Measurements from ENCODE around the gene MPPE1. TPM values are rescaled to one million over a fixed set of nuclear protein-coding genes. Genes with fewer than 3 reads are reported as not detected.
A peak's percentile ranks its signal among the peaks of the same experiment; 100 is the strongest.
"Not testable (repeated sequence)": the region's sequence is repeated elsewhere in the genome, so short reads cannot be mapped to it uniquely, and the experiment has no call there.

Gene MPPE1
- total RNA-seq, 2 experiments from 2014 or later: 51.0 to 54.4 TPM

DNA sequence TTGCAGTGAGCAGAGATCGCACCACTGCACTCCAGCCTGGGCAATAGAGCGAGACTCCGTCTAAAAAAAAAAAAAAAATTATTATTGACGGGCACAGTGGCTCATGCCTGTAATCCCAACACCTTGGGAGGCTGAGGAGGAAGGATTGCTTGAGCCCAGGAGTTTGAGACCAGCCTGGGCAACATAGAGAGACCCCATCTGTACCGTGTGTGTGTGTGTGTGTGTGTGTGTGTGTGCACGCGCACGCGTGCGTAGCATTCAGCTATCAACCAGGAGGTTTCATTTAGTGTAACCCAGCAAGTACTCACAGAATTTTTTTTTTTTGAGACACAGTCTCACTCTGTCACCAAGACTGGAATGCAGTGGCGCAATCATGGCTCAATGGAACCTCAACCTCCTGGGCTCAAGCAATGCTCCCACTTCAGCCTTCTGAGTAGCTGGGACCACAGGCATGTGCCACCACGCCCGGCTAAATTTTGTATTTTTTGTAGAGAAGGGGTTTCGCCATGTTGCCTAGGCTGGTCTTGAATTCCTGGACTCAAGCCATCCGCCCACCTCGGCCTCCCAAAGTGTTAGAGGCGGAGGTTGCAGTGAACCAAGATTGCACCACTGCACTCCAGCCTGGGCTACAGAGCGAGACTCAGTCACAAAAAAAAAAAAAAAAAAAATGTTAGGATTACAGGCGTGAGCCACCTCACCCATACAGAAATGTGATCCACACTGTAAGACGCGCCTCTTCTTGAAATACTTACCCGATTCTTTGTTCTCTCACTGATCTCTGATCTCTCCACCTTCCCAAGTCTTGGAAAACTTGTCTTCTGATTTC, 37.9 kb upstream of the MPPE1 start:
- H3K27me3 Mint-ChIP-seq; H3K9me3 Mint-ChIP-seq; DNase-seq; H3K4me3 Mint-ChIP-seq; H3K27ac Mint-ChIP-seq; H3K36me3 Mint-ChIP-seq (ENCODE audit: low read depth): not testable (repeated sequence)
- H3K4me1 Mint-ChIP-seq: peaks cover 21% of the 10 kb centered on the region
- ChIA-PET POLR2A (interaction anchor here (0.6 to 2.7 kb wide), 5 partner anchors 35 to 98 kb away, joined by 3 to 21 read pairs (median 3); partner anchors contain the start of gene IMPA2), CTCF (interaction anchor here (0.7 to 3.9 kb wide), 6 partner anchors 8 to 382 kb away, joined by 3 to 21 read pairs (median 8); no protein-coding TSS in a partner anchor)

- no peak overlapping the region for H3K27ac Mint-ChIP-seq
- no peaks in the 10 kb centered on the region for H3K27me3 Mint-ChIP-seq
- no peak overlapping the region for H3K4me3 Mint-ChIP-seq
- CTCF ChIA-PET: interaction anchor here (1.2 to 2.9 kb wide), 3 partner anchors 50 to 383 kb away, joined by 3 to 8 read pairs (median 3); no protein-coding TSS in a partner anchor
- peaks cover 21% of the 10 kb centered on the region for H3K4me1 Mint-ChIP-seq
- no peaks in the 10 kb centered on the region for H3K36me3 Mint-ChIP-seq (ENCODE audit: low read depth)
- H3K9me3 Mint-ChIP-seq: no peaks in the 10 kb centered on the region
- POLR2A ChIA-PET: interaction anchor here (0.8 kb wide), 1 partner anchor 36 kb away, joined by 3 read pairs; no protein-coding TSS in a partner anchor
- no peak for DNase-seq
These were observed 36.7 kb upstream of the MPPE1 start for GRCh38 chr18:11944786-11945185.

DNA sequence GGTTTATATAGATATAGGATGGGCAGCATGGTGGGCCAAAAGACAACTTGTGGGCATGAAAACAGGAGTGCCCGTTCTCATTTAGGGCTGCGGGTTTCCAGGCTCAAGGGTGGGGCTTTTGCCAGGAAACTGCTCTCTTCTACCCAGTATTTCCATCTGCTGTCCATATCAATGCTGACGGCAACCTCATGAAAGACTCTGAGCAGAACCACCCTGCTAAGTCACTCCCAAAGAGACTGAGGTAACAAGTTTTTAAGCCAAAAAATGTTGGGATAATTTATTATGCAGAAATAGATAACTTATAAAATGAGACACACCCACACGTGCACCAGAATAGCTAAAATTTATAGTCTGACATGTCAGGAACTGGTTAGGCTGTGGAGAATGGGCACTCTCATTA, 36.1 kb upstream of the MPPE1 start:
- CTCF ChIA-PET: interaction anchor here (1.2 to 2.9 kb wide), 2 partner anchors 51 to 94 kb away, joined by 3 to 8 read pairs; no protein-coding TSS in a partner anchor

DNA sequence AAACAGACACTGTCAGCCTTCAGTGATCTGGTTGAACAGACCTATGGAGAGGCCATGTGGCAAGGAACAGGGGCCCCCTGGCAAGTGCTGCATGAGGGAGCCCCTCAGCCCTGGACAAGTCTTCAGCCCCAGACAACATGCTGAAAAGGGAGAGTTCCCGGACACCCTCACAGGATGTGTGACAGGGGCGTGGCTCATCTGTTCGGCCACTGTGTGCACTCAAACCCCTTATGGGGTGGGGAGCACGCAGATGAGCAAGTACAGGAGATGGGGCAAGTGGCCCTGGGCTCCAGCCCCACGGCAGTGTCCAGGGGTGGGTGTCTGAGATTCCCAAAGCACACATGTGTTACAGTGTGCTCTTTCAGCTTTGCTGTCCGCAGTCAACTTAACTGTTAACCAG, 35.4 kb upstream of the MPPE1 start:
- ChIA-PET POLR2A (no interaction called here), CTCF (interaction anchor here (2.9 kb wide), 1 partner anchor 52 kb away, joined by 8 read pairs; no protein-coding TSS in a partner anchor)
- Mint-ChIP-seq H3K27me3 (no peaks in the 10 kb centered on the region), H3K4me3 (no peak overlapping the region), H3K4me1 (peaks cover 21% of the 10 kb centered on the region), H3K9me3 (no peaks in the 10 kb centered on the region), H3K27ac (no peak overlapping the region), H3K36me3 (ENCODE audit: low read depth) (no peaks in the 10 kb centered on the region)
- DNase-seq: no peak

More for the DNA sequence above, 36.1 kb upstream of the MPPE1 start:
- Mint-ChIP-seq H3K4me3 (no peak overlapping the region), H3K36me3 (ENCODE audit: low read depth) (no peaks in the 10 kb centered on the region), H3K27ac (no peak overlapping the region), H3K4me1 (peaks cover 21% of the 10 kb centered on the region), H3K27me3 (no peaks in the 10 kb centered on the region), H3K9me3 (no peaks in the 10 kb centered on the region)
- no peak for DNase-seq
- POLR2A ChIA-PET: interaction anchor here (0.8 kb wide), 1 partner anchor 36 kb away, joined by 3 read pairs; no protein-coding TSS in a partner anchor

DNA sequence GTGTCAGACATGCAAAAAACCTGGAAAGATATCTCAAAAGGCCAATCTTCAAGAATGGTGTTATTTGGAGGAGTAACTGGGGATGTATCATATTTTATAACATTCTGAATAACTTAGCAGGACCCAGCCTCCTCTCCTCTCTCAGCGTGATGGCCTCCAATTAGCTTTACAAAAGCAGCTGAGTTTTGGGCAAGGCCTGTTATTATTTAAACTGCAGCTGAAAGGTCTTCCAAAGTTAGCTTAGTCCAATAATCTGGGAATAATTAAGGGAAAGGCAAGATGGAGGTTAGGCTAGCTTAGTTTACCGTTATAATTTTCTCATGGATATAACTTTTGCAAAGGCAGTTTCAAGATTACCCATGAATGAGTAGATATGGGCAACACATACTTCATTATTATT, 32.8 kb upstream of the MPPE1 start:
- H3K27me3 Mint-ChIP-seq: no peaks in the 10 kb centered on the region
- no peak overlapping the region for H3K27ac Mint-ChIP-seq
- no peak overlapping the region for H3K4me3 Mint-ChIP-seq
- H3K4me1 Mint-ChIP-seq: peaks cover 12% of the 10 kb centered on the region
- no peak for DNase-seq
- H3K9me3 Mint-ChIP-seq: no peaks in the 10 kb centered on the region
- ChIA-PET POLR2A (no interaction called here), CTCF (interaction anchor here (0.8 to 6.2 kb wide), 4 partner anchors 41 to 97 kb away, joined by 3 to 197 read pairs (median 42); partner anchors contain the start of gene IMPA2)
- H3K36me3 Mint-ChIP-seq (ENCODE audit: low read depth): no peaks in the 10 kb centered on the region

GRCh38 chr18:11937874-11938478, 29.9 kb upstream of the MPPE1 start:
- Mint-ChIP-seq H3K9me3 (no peaks in the 10 kb centered on the region), H3K36me3 (ENCODE audit: low read depth) (no peaks in the 10 kb centered on the region), H3K4me3 (no peak overlapping the region), H3K27ac (no peak overlapping the region), H3K27me3 (no peaks in the 10 kb centered on the region), H3K4me1 (no peaks in the 10 kb centered on the region)
- POLR2A ChIA-PET: interaction anchor here (1.1 to 2.1 kb wide), 3 partner anchors 29 to 57 kb away, joined by 3 to 11 read pairs (median 3); no protein-coding TSS in a partner anchor
- peak; percentile 76 for DNase-seq
- CTCF ChIA-PET: interaction anchor here (0.6 to 6.2 kb wide), 34 partner anchors 9 to 299 kb away, joined by 3 to 197 read pairs (median 5); partner anchors contain the start of gene IMPA2

DNA sequence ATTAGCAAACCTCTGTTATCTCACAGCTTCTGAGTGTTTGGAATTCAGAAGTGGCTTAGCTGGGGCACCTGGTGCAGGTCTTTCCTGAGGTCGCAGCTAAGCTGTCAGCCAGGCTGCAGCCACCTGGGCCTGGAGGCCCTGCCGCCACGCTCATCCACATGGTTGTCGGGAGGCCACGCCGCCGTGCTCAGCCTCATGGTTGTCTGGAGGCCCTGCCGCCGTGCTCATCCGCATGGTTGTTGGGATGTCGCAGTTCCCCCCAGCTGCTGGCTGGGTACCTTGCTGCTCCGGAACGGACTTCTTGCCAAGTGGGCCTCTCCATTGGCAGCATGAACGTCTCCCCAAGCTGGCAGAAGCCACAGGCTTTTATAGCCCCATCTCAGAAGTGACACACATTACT, 24.3 kb upstream of the MPPE1 start:
- ChIA-PET POLR2A (no interaction called here), CTCF (interaction anchor here (1.1 kb wide), 1 partner anchor 64 kb away, joined by 3 read pairs; no protein-coding TSS in a partner anchor)
- no peak overlapping the region for H3K27ac Mint-ChIP-seq

DNA sequence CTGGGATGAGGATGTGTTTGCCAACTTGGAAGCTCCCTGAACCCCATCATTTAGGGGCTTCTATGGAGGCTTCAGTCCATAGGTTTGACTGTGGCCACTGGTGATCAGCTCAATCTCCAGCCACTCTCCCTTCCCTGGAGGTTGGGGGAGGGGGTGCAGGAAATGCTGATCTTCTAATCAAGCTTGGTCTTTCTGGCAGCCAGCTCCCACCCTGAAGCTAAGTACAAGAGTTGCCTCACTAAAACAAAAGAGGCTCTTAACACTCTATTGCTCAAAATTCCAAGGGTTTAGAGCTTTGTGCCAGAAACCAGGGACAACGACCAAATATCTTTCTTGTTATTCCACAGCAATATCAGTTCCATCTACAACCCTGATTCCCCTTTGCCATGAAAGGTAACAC, 19.4 kb upstream of the MPPE1 start:
- ChIA-PET POLR2A (interaction anchor here (0.6 kb wide), 1 partner anchor 19 kb away, joined by 3 read pairs; no protein-coding TSS in a partner anchor), CTCF (interaction anchor here (1.1 to 5.8 kb wide), 2 partner anchors 10 to 111 kb away, joined by 5 to 32 read pairs; no protein-coding TSS in a partner anchor)
- H3K9me3 Mint-ChIP-seq: no peaks in the 10 kb centered on the region
- H3K4me3 Mint-ChIP-seq: no peak overlapping the region
- no peaks in the 10 kb centered on the region for H3K36me3 Mint-ChIP-seq (ENCODE audit: low read depth)
- DNase-seq: no peak
- H3K27ac Mint-ChIP-seq: no peak overlapping the region
- peaks cover 6% of the 10 kb centered on the region for H3K4me1 Mint-ChIP-seq
- H3K27me3 Mint-ChIP-seq: no peaks in the 10 kb centered on the region

More for the DNA sequence above, 24.3 kb upstream of the MPPE1 start:
- Mint-ChIP-seq H3K36me3 (ENCODE audit: low read depth) (no peaks in the 10 kb centered on the region), H3K9me3 (no peaks in the 10 kb centered on the region), H3K4me1 (no peaks in the 10 kb centered on the region), H3K27me3 (no peaks in the 10 kb centered on the region), H3K4me3 (no peak overlapping the region)
- no peak for DNase-seq

GRCh38 chr18:11925800-11926481, 17.8 kb upstream of the MPPE1 start:
- Mint-ChIP-seq H3K27ac (no peak overlapping the region), H3K9me3 (no peaks in the 10 kb centered on the region), H3K4me3 (no peak overlapping the region), H3K36me3 (ENCODE audit: low read depth) (no peaks in the 10 kb centered on the region), H3K27me3 (no peaks in the 10 kb centered on the region), H3K4me1 (peaks cover 15% of the 10 kb centered on the region)
- no peak for DNase-seq
- CTCF ChIA-PET: interaction anchor here (5.8 kb wide), 1 partner anchor 12 kb away, joined by 32 read pairs; no protein-coding TSS in a partner anchor
- POLR2A ChIA-PET: no interaction called here

DNA sequence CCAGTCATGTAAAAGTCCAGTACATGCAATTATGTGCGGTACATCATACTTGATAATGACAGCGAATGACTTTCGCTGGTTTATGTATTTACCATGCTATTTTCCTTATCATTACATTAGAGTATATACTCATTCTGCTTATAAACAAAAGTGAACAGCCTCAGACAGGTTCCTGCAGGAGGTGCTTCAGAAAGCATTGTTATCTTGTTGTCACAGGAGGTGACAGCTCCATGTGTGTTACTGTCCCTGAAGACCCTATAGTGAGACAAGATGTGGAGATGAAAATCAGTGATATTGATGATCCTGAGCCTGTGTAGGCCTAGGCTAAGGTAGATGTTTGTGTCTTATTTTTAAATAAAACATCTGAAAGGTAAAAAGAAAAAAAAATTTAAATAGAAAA, 15.3 kb upstream of the MPPE1 start:
- DNase-seq: no peak
- Mint-ChIP-seq H3K27me3 (no peaks in the 10 kb centered on the region), H3K9me3 (no peaks in the 10 kb centered on the region), H3K4me1 (peaks cover 15% of the 10 kb centered on the region), H3K4me3 (no peak overlapping the region), H3K27ac (no peak overlapping the region), H3K36me3 (ENCODE audit: low read depth) (no peaks in the 10 kb centered on the region)
- ChIA-PET POLR2A (no interaction called here), CTCF (interaction anchor here (1.3 to 5.8 kb wide), 4 partner anchors 9 to 72 kb away, joined by 4 to 32 read pairs (median 7); no protein-coding TSS in a partner anchor)

DNA sequence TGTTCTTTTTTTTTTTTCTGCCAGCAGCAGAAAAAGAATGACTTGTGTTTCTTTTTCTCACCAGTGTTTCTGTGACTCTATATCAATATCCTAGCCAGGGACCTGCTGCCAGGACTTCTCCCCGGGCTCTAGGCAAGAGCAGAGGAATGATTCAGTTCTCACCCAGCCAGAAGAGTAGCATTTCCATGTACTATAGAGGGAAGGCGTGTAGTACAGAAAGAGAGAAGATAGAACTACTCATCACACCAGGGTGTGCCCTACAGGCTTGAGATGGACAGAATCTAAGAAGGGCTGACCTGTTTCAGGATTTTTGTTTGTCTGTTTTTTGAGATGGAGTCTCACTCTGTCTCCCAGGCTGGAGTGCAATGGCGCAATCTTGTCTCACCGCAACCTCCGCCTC, 11.4 kb upstream of the MPPE1 start:
- H3K4me3 Mint-ChIP-seq; POLR2A ChIA-PET; H3K36me3 Mint-ChIP-seq (ENCODE audit: low read depth): not testable (repeated sequence)

GRCh38 chr18:11916880-11917279, 8.8 kb upstream of the MPPE1 start:
- H3K27me3 Mint-ChIP-seq, H3K4me3 Mint-ChIP-seq: not testable (repeated sequence)

More for the DNA sequence above, 11.4 kb upstream of the MPPE1 start:
- H3K4me1 Mint-ChIP-seq: peaks cover 11% of the 10 kb centered on the region
- H3K27ac Mint-ChIP-seq, CTCF ChIA-PET, H3K27me3 Mint-ChIP-seq, H3K9me3 Mint-ChIP-seq, DNase-seq: not testable (repeated sequence)

More at GRCh38 chr18:11916880-11917279, 8.8 kb upstream of the MPPE1 start:
- H3K36me3 Mint-ChIP-seq (ENCODE audit: low read depth); POLR2A ChIA-PET; CTCF ChIA-PET; H3K9me3 Mint-ChIP-seq; H3K4me1 Mint-ChIP-seq; DNase-seq; H3K27ac Mint-ChIP-seq: not testable (repeated sequence)

Data from activated CD4-positive, alpha-beta memory T cell treated with anti-CD3 and anti-CD28 coated beads, Interleukin-2, amount 10 ng/mL, durations not matched to agents 7 days and 5 days (primary cell).